HEK293 (cell line): Measurements from ENCODE around the gene ZDHHC14.

ENCODE experiments used
- YY1 ChIP-seq: fragments of 450-650 bp; formaldehyde crosslinking; IDR thresholded peaks from 2 replicates; pipeline ENCODE4 v1.5.1; 2018; ENCODE audit warnings: missing biosample characterization, missing genetic modification characterization
- ZEB2 ChIP-seq: fragments of 450-650 bp; formaldehyde crosslinking; IDR thresholded peaks from 2 replicates; pipeline ENCODE4 v1.5.1; 2016; ENCODE audit warnings: missing biosample characterization, missing genetic modification characterization
- ZFP41 ChIP-seq: fragments of 450-650 bp; formaldehyde crosslinking; IDR thresholded peaks from 2 replicates; pipeline ENCODE4 v1.5.1; 2016; ENCODE audit warnings: missing biosample characterization, missing genetic modification characterization, borderline replicate concordance
- ZNF133 ChIP-seq: fragments of 450-650 bp; formaldehyde crosslinking; IDR thresholded peaks from 2 replicates; pipeline ENCODE4 v1.5.1; 2016; ENCODE audit warnings: missing biosample characterization, missing genetic modification characterization
- ZNF138 ChIP-seq: fragments of 450-650 bp; formaldehyde crosslinking; IDR thresholded peaks from 2 replicates; pipeline ENCODE4 v1.5.1; 2016; ENCODE audit warnings: missing biosample characterization, missing genetic modification characterization, borderline replicate concordance
- ZNF548 ChIP-seq: fragments of 450-650 bp; formaldehyde crosslinking; IDR thresholded peaks from 2 replicates; pipeline ENCODE4 v1.5.1; 2016; ENCODE audit warnings: missing biosample characterization, missing genetic modification characterization
- ZNF561 ChIP-seq: fragments of 450-650 bp; IDR thresholded peaks from 2 replicates; pipeline ENCODE4 v1.5.1; 2018; ENCODE audit warnings: missing biosample characterization, missing genetic modification characterization, borderline replicate concordance
- ZNF610 ChIP-seq: fragments of 450-650 bp; formaldehyde crosslinking; IDR thresholded peaks from 2 replicates; pipeline ENCODE4 v1.5.1; 2016; ENCODE audit warnings: missing biosample characterization, missing genetic modification characterization, borderline replicate concordance
- ZNF677 ChIP-seq: fragments of 450-650 bp; IDR thresholded peaks from 2 replicates; pipeline ENCODE4 v1.5.0; 2018; ENCODE audit warnings: missing biosample characterization, mild to moderate bottlenecking, missing genetic modification characterization, moderate library complexity
- TF ChIP-seq, protein P1 (sequence below): fragments of 450-650 bp; formaldehyde crosslinking; IDR thresholded peaks from 2 replicates; pipeline ENCODE4 v1.5.1; 2016; ENCODE audit warnings: missing biosample characterization, missing genetic modification characterization
- TF ChIP-seq, protein P2 (sequence below): fragments of 450-650 bp; formaldehyde crosslinking; IDR thresholded peaks from 2 replicates; pipeline ENCODE4 v1.5.1; 2016; ENCODE audit warnings: missing biosample characterization, missing genetic modification characterization, low read depth
- TF ChIP-seq, protein P3 (sequence below): fragments of 450-650 bp; formaldehyde crosslinking; IDR thresholded peaks from 2 replicates; pipeline ENCODE4 v1.5.1; 2016; ENCODE audit warnings: missing biosample characterization, missing genetic modification characterization

DNA sequence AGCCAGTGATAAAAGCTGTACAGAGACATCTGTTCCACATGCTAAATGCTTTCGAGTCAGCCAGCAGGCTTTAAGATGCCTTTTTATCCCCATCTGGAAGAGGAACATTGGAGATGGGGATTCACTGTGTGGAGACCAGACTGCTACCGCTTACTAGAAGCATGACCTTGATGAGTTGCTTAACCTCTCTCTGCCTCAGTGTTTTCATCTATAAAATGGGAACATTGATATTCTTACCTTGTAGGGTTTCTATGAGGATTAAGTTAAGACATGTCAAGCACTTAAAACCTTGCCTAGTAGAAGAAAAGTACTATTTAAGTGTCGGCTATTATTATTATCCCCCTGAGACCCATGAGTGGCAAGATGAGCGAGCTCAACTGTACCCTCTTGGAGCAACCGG, 276.8 kb downstream of the ZDHHC14 start:
- TF ChIP-seq, protein P1, sequence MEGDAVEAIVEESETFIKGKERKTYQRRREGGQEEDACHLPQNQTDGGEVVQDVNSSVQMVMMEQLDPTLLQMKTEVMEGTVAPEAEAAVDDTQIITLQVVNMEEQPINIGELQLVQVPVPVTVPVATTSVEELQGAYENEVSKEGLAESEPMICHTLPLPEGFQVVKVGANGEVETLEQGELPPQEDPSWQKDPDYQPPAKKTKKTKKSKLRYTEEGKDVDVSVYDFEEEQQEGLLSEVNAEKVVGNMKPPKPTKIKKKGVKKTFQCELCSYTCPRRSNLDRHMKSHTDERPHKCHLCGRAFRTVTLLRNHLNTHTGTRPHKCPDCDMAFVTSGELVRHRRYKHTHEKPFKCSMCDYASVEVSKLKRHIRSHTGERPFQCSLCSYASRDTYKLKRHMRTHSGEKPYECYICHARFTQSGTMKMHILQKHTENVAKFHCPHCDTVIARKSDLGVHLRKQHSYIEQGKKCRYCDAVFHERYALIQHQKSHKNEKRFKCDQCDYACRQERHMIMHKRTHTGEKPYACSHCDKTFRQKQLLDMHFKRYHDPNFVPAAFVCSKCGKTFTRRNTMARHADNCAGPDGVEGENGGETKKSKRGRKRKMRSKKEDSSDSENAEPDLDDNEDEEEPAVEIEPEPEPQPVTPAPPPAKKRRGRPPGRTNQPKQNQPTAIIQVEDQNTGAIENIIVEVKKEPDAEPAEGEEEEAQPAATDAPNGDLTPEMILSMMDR (tag by site-specific recombination): no peak
- no peak for TF ChIP-seq ZNF677
- no peak for TF ChIP-seq ZNF138 (tag by site-specific recombination)
- TF ChIP-seq YY1 (tag by site-specific recombination): no peak
- no peak for TF ChIP-seq ZNF133 (tag by site-specific recombination)
- no peak for TF ChIP-seq ZFP41
- TF ChIP-seq ZEB2 (tag by site-specific recombination): no peak
- TF ChIP-seq, protein P2, sequence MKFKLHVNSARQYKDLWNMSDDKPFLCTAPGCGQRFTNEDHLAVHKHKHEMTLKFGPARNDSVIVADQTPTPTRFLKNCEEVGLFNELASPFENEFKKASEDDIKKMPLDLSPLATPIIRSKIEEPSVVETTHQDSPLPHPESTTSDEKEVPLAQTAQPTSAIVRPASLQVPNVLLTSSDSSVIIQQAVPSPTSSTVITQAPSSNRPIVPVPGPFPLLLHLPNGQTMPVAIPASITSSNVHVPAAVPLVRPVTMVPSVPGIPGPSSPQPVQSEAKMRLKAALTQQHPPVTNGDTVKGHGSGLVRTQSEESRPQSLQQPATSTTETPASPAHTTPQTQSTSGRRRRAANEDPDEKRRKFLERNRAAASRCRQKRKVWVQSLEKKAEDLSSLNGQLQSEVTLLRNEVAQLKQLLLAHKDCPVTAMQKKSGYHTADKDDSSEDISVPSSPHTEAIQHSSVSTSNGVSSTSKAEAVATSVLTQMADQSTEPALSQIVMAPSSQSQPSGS (tag by site-specific recombination): no peak
- TF ChIP-seq, protein P3, sequence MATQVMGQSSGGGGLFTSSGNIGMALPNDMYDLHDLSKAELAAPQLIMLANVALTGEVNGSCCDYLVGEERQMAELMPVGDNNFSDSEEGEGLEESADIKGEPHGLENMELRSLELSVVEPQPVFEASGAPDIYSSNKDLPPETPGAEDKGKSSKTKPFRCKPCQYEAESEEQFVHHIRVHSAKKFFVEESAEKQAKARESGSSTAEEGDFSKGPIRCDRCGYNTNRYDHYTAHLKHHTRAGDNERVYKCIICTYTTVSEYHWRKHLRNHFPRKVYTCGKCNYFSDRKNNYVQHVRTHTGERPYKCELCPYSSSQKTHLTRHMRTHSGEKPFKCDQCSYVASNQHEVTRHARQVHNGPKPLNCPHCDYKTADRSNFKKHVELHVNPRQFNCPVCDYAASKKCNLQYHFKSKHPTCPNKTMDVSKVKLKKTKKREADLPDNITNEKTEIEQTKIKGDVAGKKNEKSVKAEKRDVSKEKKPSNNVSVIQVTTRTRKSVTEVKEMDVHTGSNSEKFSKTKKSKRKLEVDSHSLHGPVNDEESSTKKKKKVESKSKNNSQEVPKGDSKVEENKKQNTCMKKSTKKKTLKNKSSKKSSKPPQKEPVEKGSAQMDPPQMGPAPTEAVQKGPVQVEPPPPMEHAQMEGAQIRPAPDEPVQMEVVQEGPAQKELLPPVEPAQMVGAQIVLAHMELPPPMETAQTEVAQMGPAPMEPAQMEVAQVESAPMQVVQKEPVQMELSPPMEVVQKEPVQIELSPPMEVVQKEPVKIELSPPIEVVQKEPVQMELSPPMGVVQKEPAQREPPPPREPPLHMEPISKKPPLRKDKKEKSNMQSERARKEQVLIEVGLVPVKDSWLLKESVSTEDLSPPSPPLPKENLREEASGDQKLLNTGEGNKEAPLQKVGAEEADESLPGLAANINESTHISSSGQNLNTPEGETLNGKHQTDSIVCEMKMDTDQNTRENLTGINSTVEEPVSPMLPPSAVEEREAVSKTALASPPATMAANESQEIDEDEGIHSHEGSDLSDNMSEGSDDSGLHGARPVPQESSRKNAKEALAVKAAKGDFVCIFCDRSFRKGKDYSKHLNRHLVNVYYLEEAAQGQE (tag by site-specific recombination): no peak
- TF ChIP-seq ZNF548 (tag by site-specific recombination): no peak
- TF ChIP-seq ZNF610 (tag by site-specific recombination): no peak
- TF ChIP-seq ZNF561 (tag by site-specific recombination): no peak
